Measurements from ENCODE around the gene MRPS14.

Gene MRPS14

DNA sequence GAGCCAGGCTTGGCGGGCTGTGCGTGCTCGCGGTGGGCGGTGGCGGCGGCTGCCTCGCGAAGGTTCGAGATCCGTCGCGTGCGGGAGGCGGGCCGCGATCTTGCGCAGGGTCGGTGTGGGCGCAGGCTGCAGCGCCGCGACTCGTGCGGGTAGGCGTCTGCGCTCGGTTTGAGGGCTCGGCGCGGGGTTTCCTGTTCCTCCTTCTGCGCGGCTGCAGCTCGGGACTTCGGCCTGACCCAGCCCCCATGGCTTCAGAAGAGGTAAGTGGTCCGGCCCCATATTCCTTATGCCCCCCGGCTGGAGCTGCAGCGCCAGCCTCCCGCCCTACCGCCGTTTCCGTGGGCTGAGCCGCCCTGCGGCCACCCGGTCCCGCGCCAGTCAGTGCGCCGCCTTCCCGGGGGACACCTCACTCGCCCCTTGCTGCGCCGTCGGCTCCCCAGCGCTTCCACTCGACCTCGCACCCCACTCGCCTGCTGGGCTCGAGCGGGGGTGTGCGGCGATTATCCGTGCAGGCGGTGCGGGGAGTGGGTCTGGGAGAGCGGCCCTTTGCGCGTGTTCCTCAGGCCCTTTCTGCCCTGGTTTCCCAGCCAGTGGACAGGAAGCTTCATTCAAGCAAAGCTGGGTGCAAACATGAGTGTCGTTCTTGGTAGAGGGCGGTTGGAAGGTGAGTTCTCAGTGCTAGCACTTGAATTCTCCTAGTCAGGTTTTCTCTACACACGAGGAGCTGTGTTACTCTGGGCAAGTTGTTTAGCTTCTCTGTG, 23.1 kb downstream of the MRPS14 start, which contains the start of gene CACYBP:
Gene CACYBP, plus strand, starts transcription at position 12 of the 761 bp plus-strand sequence. Its CDS starts 234 bp downstream, at position 246.
- Histone ChIP-seq H3K36me3 (ENCODE audit: control insufficient read depth, insufficient read depth, low read length) (peaks cover 2% of the 10 kb centered on the region; the same call in 1 of the 2 replicates), H3K27ac (ENCODE audit: low read length) (no peak within 1 kb of the TSS), H3K9me3 (ENCODE audit: control insufficient read depth, insufficient read depth, low read length) (no peaks in the 10 kb centered on the region), H3K27me3 (ENCODE audit: control insufficient read depth, insufficient read depth, low read length) (no peaks in the 10 kb centered on the region), H3K4me3 (ENCODE audit: low read length) (peak within 1 kb of the TSS; percentile 80), H3K4me1 (ENCODE audit: control insufficient read depth, insufficient read depth, low read length) (no peaks in the 10 kb centered on the region)
- no peak for DNase-seq (ENCODE audit: low read depth, low spot score)
- no CpG with 5 or more reads among the region's 71 CpGs for WGBS (ENCODE audit: insufficient coverage, insufficient read length)

DNA sequence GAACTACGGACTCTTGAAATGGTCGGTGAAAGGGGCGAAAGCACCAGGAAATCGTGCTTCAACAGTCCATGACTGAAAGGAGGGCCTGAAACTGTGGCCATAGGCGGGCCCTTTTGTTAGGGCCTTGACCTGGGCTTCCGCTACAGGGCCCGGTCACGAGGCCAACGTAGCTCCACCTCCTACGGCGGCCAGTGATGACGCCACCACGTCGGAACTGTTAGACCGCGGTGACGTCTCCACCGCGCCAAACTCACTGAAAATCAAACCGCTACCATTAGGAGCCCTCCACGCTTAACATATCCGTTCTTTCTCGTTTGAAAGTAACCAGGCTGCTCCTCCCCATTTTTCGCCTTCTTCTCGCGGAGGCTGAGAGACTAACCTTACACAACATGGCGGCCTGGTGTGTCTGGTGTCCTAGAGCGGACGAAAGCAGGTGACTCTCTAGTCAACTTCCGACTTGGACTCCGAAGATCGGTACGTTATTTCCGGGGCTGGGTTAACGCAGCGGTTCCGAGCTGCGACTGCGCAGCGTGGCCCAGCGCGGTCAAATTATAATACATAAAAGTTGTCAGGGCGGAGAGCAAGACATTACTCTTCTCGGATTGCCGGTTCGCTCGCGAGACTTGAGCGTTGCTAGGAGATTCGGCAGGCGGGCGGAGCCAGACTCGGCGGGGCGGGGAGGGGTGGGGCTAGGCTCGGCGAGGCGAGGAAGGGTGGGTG, 23.8 kb downstream of the MRPS14 start:
- WGBS (ENCODE audit: insufficient coverage, insufficient read length): no CpG with 5 or more reads among the region's 58 CpGs
- H3K9me3 ChIP-seq (ENCODE audit: control insufficient read depth, insufficient read depth, low read length): no peaks in the 10 kb centered on the region
- peak overlapping the region; percentile 80; the same call in 1 of the 2 replicates for H3K4me3 ChIP-seq (ENCODE audit: low read length)
- no peaks in the 10 kb centered on the region for H3K4me1 ChIP-seq (ENCODE audit: control insufficient read depth, insufficient read depth, low read length)
- peak; percentile 91 for DNase-seq (ENCODE audit: low read depth, low spot score)
- H3K27me3 ChIP-seq (ENCODE audit: control insufficient read depth, insufficient read depth, low read length): no peaks in the 10 kb centered on the region
- H3K36me3 ChIP-seq (ENCODE audit: control insufficient read depth, insufficient read depth, low read length): no peaks in the 10 kb centered on the region
- H3K27ac ChIP-seq (ENCODE audit: low read length): no peak overlapping the region

DNA sequence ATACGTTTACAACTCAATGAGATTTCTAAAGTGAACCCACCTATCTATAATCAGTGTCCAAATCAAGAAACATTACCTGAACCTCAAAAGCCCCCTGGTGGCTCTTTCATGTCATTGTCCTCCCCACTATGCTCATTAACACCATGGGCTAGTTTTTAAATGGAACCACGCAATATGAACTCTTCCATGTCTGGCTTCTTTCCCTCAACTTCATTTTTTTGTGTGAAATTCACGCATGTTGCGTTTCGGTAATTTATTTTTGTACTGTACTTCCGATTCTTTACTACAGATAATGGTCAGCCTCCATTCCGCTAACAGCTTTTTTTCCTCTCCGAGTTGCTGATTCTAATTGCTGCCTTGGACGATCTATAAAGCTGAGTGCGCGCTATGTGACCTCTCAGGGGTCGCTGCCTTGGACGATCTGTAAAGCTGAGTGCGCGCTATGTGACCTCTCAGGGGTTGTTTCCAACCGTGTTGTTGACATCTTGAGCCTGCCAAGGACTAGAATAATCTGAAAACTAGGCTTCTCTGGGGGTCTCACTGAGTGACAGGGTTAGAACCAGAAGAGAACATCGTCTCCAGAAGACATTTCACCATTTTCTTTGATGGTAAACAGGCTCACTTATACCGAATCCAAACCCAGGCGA, 24.5 kb downstream of the MRPS14 start:
- H3K27ac ChIP-seq (ENCODE audit: low read length): no peak overlapping the region
- no peaks in the 10 kb centered on the region for H3K36me3 ChIP-seq (ENCODE audit: control insufficient read depth, insufficient read depth, low read length)
- no peak for DNase-seq (ENCODE audit: low read depth, low spot score)
- H3K4me1 ChIP-seq (ENCODE audit: control insufficient read depth, insufficient read depth, low read length): no peaks in the 10 kb centered on the region
- H3K9me3 ChIP-seq (ENCODE audit: control insufficient read depth, insufficient read depth, low read length): no peaks in the 10 kb centered on the region
- H3K27me3 ChIP-seq (ENCODE audit: control insufficient read depth, insufficient read depth, low read length): no peaks in the 10 kb centered on the region
- no CpG with 5 or more reads among the region's 19 CpGs for WGBS (ENCODE audit: insufficient coverage, insufficient read length)
- H3K4me3 ChIP-seq (ENCODE audit: low read length): peak overlapping the region; percentile 80; the same call in 1 of the 2 replicates

DNA sequence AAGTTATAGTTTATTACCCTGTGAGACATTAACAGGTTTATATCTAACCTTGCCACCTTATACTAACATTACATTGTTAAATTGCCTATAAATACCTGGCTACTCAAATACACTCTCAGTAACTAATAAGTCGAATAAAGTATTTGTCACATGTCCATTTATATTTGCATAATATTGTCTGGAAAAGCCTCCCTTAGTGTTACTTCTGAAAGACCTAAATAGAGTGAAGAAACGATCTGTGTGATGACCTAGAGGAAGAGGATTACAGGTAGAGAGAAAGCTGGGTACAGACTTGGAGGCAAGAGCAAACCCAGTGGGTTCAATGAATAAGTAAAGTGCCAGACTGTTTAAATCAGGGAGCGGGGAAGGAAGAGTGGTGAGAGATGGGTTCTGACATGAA, 26.2 kb downstream of the MRPS14 start:
- DNase-seq (ENCODE audit: low read depth, low spot score): no peak
- Histone ChIP-seq H3K4me1 (ENCODE audit: control insufficient read depth, insufficient read depth, low read length) (no peaks in the 10 kb centered on the region), H3K9me3 (ENCODE audit: control insufficient read depth, insufficient read depth, low read length) (no peaks in the 10 kb centered on the region), H3K27ac (ENCODE audit: low read length) (no peak overlapping the region), H3K27me3 (ENCODE audit: control insufficient read depth, insufficient read depth, low read length) (no peaks in the 10 kb centered on the region), H3K4me3 (ENCODE audit: low read length) (no peak overlapping the region), H3K36me3 (ENCODE audit: control insufficient read depth, insufficient read depth, low read length) (no peaks in the 10 kb centered on the region; the same call in 1 of the 2 replicates)
- WGBS (ENCODE audit: insufficient coverage, insufficient read length): no CpG with 5 or more reads among the region's 3 CpGs

DNA sequence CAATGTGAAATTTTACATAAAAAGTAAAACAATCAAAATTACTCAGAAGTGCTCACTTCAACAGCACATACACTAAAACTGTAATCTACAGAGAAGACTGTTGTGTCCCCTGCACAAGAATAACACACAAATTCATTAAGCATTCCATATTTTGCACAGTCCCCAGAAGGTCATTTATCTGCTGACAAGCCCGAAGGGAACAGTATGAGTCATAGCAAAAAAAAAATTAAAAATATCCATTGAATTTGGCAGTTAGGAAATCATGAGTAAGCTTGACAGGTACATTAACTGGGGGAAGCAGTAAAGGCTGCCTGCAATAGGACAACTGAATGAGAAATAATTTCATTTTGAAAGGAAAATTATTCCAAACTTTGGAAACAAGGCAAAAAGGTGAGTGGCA, 26.7 kb downstream of the MRPS14 start:
- Histone ChIP-seq H3K36me3 (ENCODE audit: control insufficient read depth, insufficient read depth, low read length) (no peaks in the 10 kb centered on the region; the same call in 1 of the 2 replicates), H3K27ac (ENCODE audit: low read length) (no peak overlapping the region), H3K27me3 (ENCODE audit: control insufficient read depth, insufficient read depth, low read length) (no peaks in the 10 kb centered on the region), H3K4me1 (ENCODE audit: control insufficient read depth, insufficient read depth, low read length) (no peaks in the 10 kb centered on the region), H3K9me3 (ENCODE audit: control insufficient read depth, insufficient read depth, low read length) (no peaks in the 10 kb centered on the region), H3K4me3 (ENCODE audit: low read length) (no peak overlapping the region)
- DNase-seq (ENCODE audit: low read depth, low spot score): no peak
- WGBS (ENCODE audit: insufficient coverage, insufficient read length): no CpG with 5 or more reads among the region's 1 CpG

DNA sequence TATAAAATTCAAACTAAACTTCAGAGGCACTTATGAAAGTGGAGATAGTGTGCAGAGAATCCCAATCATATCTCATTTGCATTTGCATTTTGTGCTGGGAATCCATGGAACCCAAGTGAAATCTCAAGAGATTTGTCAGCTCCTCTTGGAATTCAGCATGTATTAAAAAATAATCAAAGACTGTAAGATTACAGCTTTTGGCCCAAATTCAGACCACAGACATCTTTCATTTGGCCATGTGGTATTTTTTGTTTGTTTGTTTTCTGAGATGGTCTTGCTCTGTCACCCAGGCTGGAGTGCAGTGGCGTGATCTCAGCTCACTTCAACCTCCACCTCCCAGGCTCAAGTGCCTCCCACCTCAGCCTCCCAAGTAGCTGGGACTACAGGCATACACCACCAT, 27.3 kb downstream of the MRPS14 start:
- no CpG with 5 or more reads among the region's 1 CpG for WGBS (ENCODE audit: insufficient coverage, insufficient read length)
- Histone ChIP-seq H3K4me3 (ENCODE audit: low read length) (no peak overlapping the region), H3K9me3 (ENCODE audit: control insufficient read depth, insufficient read depth, low read length) (no peaks in the 10 kb centered on the region), H3K4me1 (ENCODE audit: control insufficient read depth, insufficient read depth, low read length) (no peaks in the 10 kb centered on the region), H3K27ac (ENCODE audit: low read length) (no peak overlapping the region), H3K27me3 (ENCODE audit: control insufficient read depth, insufficient read depth, low read length) (no peaks in the 10 kb centered on the region), H3K36me3 (ENCODE audit: control insufficient read depth, insufficient read depth, low read length) (no peaks in the 10 kb centered on the region; the same call in 1 of the 2 replicates)
- DNase-seq (ENCODE audit: low read depth, low spot score): no peak

DNA sequence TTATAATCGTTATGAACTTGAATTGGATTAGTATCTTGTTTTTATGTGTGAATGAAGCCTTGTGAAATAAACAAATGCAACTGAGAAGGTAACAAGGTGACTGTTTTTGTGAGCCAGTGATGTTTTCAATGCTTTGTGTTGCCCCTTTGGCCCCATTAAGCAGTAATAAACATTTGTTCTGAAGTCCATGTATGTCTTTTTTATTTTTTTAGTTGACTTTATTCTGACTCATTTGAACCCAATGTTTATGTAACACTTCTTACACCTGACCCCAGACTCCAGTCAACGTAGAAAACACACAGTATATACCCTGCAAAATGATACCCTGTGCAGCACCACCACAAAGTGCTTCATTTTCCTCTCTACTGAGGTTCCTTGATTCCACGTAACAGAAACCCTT, 28.1 kb downstream of the MRPS14 start:
- no CpG with 5 or more reads among the region's 3 CpGs for WGBS (ENCODE audit: insufficient coverage, insufficient read length)
- Histone ChIP-seq H3K4me3 (ENCODE audit: low read length) (no peak overlapping the region), H3K27ac (ENCODE audit: low read length) (no peak overlapping the region), H3K36me3 (ENCODE audit: control insufficient read depth, insufficient read depth, low read length) (peaks cover 4% of the 10 kb centered on the region; the same call in 1 of the 2 replicates), H3K4me1 (ENCODE audit: control insufficient read depth, insufficient read depth, low read length) (no peaks in the 10 kb centered on the region), H3K9me3 (ENCODE audit: control insufficient read depth, insufficient read depth, low read length) (no peaks in the 10 kb centered on the region), H3K27me3 (ENCODE audit: control insufficient read depth, insufficient read depth, low read length) (no peaks in the 10 kb centered on the region)
- no peak for DNase-seq (ENCODE audit: low read depth, low spot score)

DNA sequence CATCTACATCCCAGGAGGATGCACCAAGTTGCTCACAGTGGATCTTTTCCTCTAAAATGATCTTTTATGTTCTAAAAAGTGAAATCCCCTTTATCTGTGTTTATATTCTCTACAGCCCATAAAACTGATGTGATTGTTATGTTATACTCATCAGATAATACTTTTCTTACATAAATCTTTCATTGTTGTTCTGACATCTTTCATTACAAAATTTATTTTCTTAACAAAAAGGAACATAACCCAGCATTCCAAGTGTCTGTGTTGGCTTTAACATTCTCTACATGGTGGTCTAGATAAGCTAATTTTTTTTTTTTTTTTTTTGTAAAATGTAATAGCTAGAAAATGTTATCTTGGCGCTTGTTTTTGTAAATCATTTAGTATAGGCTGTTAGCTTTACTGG, 31.8 kb downstream of the MRPS14 start:
- WGBS (ENCODE audit: insufficient coverage, insufficient read length): no CpG with 5 or more reads among the region's 1 CpG
- no peak overlapping the region for H3K27ac ChIP-seq (ENCODE audit: low read length)
- H3K27me3 ChIP-seq (ENCODE audit: control insufficient read depth, insufficient read depth, low read length): no peaks in the 10 kb centered on the region
- H3K4me3 ChIP-seq (ENCODE audit: low read length): no peak overlapping the region
- no peaks in the 10 kb centered on the region for H3K9me3 ChIP-seq (ENCODE audit: control insufficient read depth, insufficient read depth, low read length)
- H3K4me1 ChIP-seq (ENCODE audit: control insufficient read depth, insufficient read depth, low read length): no peaks in the 10 kb centered on the region
- peaks cover 11% of the 10 kb centered on the region; the same call in 1 of the 2 replicates for H3K36me3 ChIP-seq (ENCODE audit: control insufficient read depth, insufficient read depth, low read length)
- DNase-seq (ENCODE audit: low read depth, low spot score): no peak

DNA sequence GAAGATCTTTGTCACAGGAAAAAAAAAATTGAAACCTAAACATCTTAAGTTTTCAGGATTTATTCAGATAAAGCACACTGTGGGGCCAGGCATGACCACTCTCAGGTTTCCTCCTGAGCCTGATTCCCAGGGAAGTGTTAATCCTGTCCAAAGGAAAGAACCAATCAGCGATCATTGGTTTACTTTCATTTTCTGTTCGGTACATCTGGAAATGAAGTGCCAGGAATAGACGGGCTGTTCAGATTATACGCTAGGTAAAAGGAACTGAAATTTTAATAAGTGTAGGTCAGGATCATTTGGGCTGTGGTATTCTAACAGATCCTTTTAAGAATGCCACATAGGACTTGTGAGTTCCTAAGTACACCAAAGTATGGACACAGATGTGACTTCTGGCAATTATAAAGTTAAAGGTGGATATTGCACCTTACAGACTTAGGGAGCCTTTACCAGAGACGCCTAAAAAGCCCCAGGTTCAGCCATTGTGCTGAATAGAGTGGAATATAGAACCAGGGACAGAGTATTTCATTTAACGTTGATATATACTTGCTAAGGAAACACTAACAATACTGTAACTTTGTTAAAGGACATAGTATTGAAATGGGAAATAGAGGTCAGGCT, 32.7 kb downstream of the MRPS14 start:
- Histone ChIP-seq H3K4me3 (ENCODE audit: low read length) (no peak overlapping the region), H3K4me1 (ENCODE audit: control insufficient read depth, insufficient read depth, low read length) (no peaks in the 10 kb centered on the region), H3K9me3 (ENCODE audit: control insufficient read depth, insufficient read depth, low read length) (no peaks in the 10 kb centered on the region), H3K27me3 (ENCODE audit: control insufficient read depth, insufficient read depth, low read length) (no peaks in the 10 kb centered on the region), H3K36me3 (ENCODE audit: control insufficient read depth, insufficient read depth, low read length) (peaks cover 11% of the 10 kb centered on the region; the same call in 1 of the 2 replicates), H3K27ac (ENCODE audit: low read length) (no peak overlapping the region)
- WGBS (ENCODE audit: insufficient coverage, insufficient read length): no CpG with 5 or more reads among the region's 6 CpGs
- no peak for DNase-seq (ENCODE audit: low read depth, low spot score)
